ENCODE results near the gene BUD31. TPM values are rescaled to one million over a fixed set of nuclear protein-coding genes. Genes with fewer than 3 reads are reported as not detected.

BUD31 gene
- total and polyA plus RNA-seq, 2 of the 4 experiments (the other 2 are of a cell fraction), result 72.6 to 97.2 TPM

- no peaks in the 10 kb centered on the region for H3K9me3 ChIP-seq (ENCODE audit: control insufficient read depth, insufficient read depth, low read length)
- in situ Hi-C loops (cut with MboI; ENCODE audit: low sequenced_read_pairs), result no loop called here
- dilution Hi-C loops (cut with HindIII; ENCODE audit: low sequenced_read_pairs, unreplicated experiment), result no loop called here
- no peak overlapping the region for H2BK120ac ChIP-seq (ENCODE audit: low read depth, low read length)
- no peak overlapping the region for H3K14ac ChIP-seq (replicated peaks; ENCODE audit: low read depth, low read length)
- peaks cover 13% of the 10 kb centered on the region for H3K9me1 ChIP-seq (ENCODE audit: insufficient read depth, low read length)
- no TSS peak for BruUV-seq (replicated peaks)
- no peak overlapping the region for H3K23ac ChIP-seq (ENCODE audit: low read depth, low read length)
- no peak overlapping the region for H3K9ac ChIP-seq (ENCODE audit: low read depth, low read length)
- TF ChIP-seq FOS (IDR thresholded peaks at IDR 0.05; ENCODE audit: low read depth, low read length), result no peak
- no peak for TF ChIP-seq CHD1 (IDR thresholded peaks at IDR 0.05; ENCODE audit: low read depth, low read length)
- no peak for TF ChIP-seq SMC3 (IDR thresholded peaks at IDR 0.05; ENCODE audit: low read depth, low read length)
- TF ChIP-seq MAZ (IDR thresholded peaks at IDR 0.05; ENCODE audit: borderline replicate concordance, low read depth, low read length), result no peak
- TF ChIP-seq RFX5 (IDR thresholded peaks at IDR 0.05; ENCODE audit: low read depth, low read length), result no peak
- H4K5ac ChIP-seq (ENCODE audit: low read depth, low read length), result no peak overlapping the region
- H3K56ac ChIP-seq (ENCODE audit: extremely low read depth, insufficient read depth, low read length), result no peak overlapping the region
- no peak overlapping the region for H4K8ac ChIP-seq (ENCODE audit: low read depth in 2 of 2, low read length in 2 of 2)
- H4K20me1 ChIP-seq (ENCODE audit: insufficient read depth, low read length), result peaks cover 62% of the 10 kb centered on the region
- peaks cover 10% of the 10 kb centered on the region for H3K36me3 ChIP-seq (ENCODE audit: control insufficient read depth, insufficient read depth, low read length)
- no peak overlapping the region for H2BK5ac ChIP-seq (ENCODE audit: low read depth, low read length, poor library complexity, severe bottlenecking)
- no peak overlapping the region for H3K4me2 ChIP-seq (ENCODE audit: low read depth, low read length)
- no peak overlapping the region for H4K91ac ChIP-seq (ENCODE audit: insufficient read depth, low read depth, low read length)
- DNase-seq (no peak), ATAC-seq (ENCODE audit: low read depth) (no peak)
- no peak overlapping the region for H3K4ac ChIP-seq (ENCODE audit: low read depth, low read length)
- H3K27ac ChIP-seq (ENCODE audit: insufficient read depth, low read length), result no peak overlapping the region
- peak overlapping the region; percentile 42 for H2AK9ac ChIP-seq (replicated peaks; ENCODE audit: low read depth, low read length, poor library complexity)
- H2BK15ac ChIP-seq (ENCODE audit: low read depth, low read length), result no peak overlapping the region
- H2AFZ ChIP-seq (replicated peaks; ENCODE audit: low read length, poor library complexity), result peak overlapping the region; percentile 43
- intact Hi-C loops (cut with micrococcal nuclease), result no loop called here
- H3K79me1 ChIP-seq (ENCODE audit: low read depth in 1 of 2, low read length in 2 of 2), result peaks cover 21 to 72% of the 10 kb centered on the region in 2 experiments
- H3K27me3 ChIP-seq (ENCODE audit: control insufficient read depth, insufficient read depth, low read length), result no peaks in the 10 kb centered on the region
- H3K4me3 ChIP-seq (ENCODE audit: insufficient read depth, low read depth, low read length), result no peak overlapping the region
- H2AK5ac ChIP-seq (ENCODE audit: low read depth, low read length), result no peak overlapping the region
- peaks cover 14% of the 10 kb centered on the region for H3K4me1 ChIP-seq (ENCODE audit: control insufficient read depth, insufficient read depth, low read length)
- H3K18ac ChIP-seq (ENCODE audit: low read depth, low read length), result no peak overlapping the region
- no peak overlapping the region for H2BK20ac ChIP-seq (ENCODE audit: low read depth, low read length)
- WGBS, 2 experiments (ENCODE audit: extremely low coverage in 2 of 2, insufficient read length in 1 of 2), result 100% methylated on average over 2 of the region's 7 CpGs; no CpG with 5 or more reads in 1 of the 2 experiments
- ChIA-PET CTCF (interaction anchor here (0.6 kb wide), 1 partner anchor 359 kb away, joined by 3 read pairs; no protein-coding TSS in a partner anchor), POLR2A (ENCODE audit: unreplicated experiment) (no interaction called here)
Measured at GRCh38 chr7:99381664-99382075, 27.1 kb upstream of the BUD31 start.

All from IMR-90 (cell line).